Osteoblast (primary cell): ENCODE measurements around the gene HYAL3. TPM values are rescaled to one million over a fixed set of nuclear protein-coding genes. Genes with fewer than 3 reads are reported as not detected.
A peak's percentile ranks its signal among the peaks of the same experiment; 100 is the strongest.

Experiments used
- DNase-seq: peaks from one replicate; pipeline ENCODE4 v3.0.0; 2011; ENCODE audit warnings: low spot score, mixed read lengths; ENCODE audit not compliant: insufficient read length; ENCODE audit errors: missing footprints
- H2AFZ ChIP-seq: 2 replicates; pipeline ENCODE4 v1.6.0; 2011; ENCODE audit warnings: mild to moderate bottlenecking, low read length
- H3K27ac ChIP-seq: 2 replicates; pipeline ENCODE4 v1.5.1; 2011; ENCODE audit warnings: mild to moderate bottlenecking, low read depth, low read length, moderate library complexity
- H3K27me3 ChIP-seq: 2 replicates; pipeline ENCODE4 v1.6.0; 2012; ENCODE audit warnings: mild to moderate bottlenecking, control low read depth, inconsistent platforms, low read length, moderate library complexity; ENCODE audit not compliant: insufficient read depth
- H3K36me3 ChIP-seq: 2 replicates; pipeline ENCODE4 v1.5.1; 2011; ENCODE audit warnings: mild to moderate bottlenecking, low read length, control low read depth, moderate library complexity; ENCODE audit not compliant: insufficient read depth
- H3K4me1 ChIP-seq: 2 replicates; pipeline ENCODE4 v1.5.1; 2011; ENCODE audit warnings: mild to moderate bottlenecking, low read length, control low read depth, moderate library complexity; ENCODE audit not compliant: insufficient read depth
- H3K4me2 ChIP-seq: 2 replicates; pipeline ENCODE4 v1.6.0; 2011; ENCODE audit warnings: mild to moderate bottlenecking, low read length; ENCODE audit not compliant: insufficient read depth
- H3K4me3 ChIP-seq: fragments of 200-600 bp; sonication (generic); 3 replicates; pipeline ENCODE4 v1.5.1; 2012; ENCODE audit warnings: mild to moderate bottlenecking, low read length, inconsistent platforms; ENCODE audit not compliant: insufficient read depth
- H3K79me2 ChIP-seq: 2 replicates; pipeline ENCODE4 v1.6.0; 2012; ENCODE audit warnings: mild to moderate bottlenecking, low read length, control low read depth, inconsistent platforms; ENCODE audit not compliant: insufficient read depth
- H3K9me3 ChIP-seq: 2 replicates; pipeline ENCODE4 v1.5.1; 2011; ENCODE audit warnings: low read depth, low read length, control low read depth
- H4K20me1 ChIP-seq: 2 replicates; pipeline ENCODE4 v1.6.0; 2012; ENCODE audit warnings: mild to moderate bottlenecking, low read length, control low read depth; ENCODE audit not compliant: insufficient read depth
- total RNA-seq: library from RNA; depleted of rRNA; stranded (reverse); fragments of >200 nt; gene quantifications from 2 replicates; pipeline ENCODE4 v1.2.3, GENCODE V29; 2012
- TF ChIP-seq, protein P1 (sequence below): IDR thresholded peaks from 2 replicates; pipeline ENCODE4 v1.5.1; 2011; ENCODE audit warnings: mild to moderate bottlenecking, low read depth, low read length, moderate library complexity; ENCODE audit errors: extremely low read depth

Gene HYAL3
- total RNA-seq, 1 donor: 1.8 TPM

GRCh38 chr3:50267280-50267913, 31.8 kb downstream of the HYAL3 start:
- no peaks in the 10 kb centered on the region for H3K79me2 ChIP-seq
- no peak for DNase-seq
- no peaks in the 10 kb centered on the region for H3K9me3 ChIP-seq
- H4K20me1 ChIP-seq: no peaks in the 10 kb centered on the region
- no peak overlapping the region for H3K27ac ChIP-seq
- H2AFZ ChIP-seq: no peak overlapping the region
- no peaks in the 10 kb centered on the region for H3K27me3 ChIP-seq
- H3K36me3 ChIP-seq: no peaks in the 10 kb centered on the region
- peak overlapping the region; percentile 59 for H3K4me2 ChIP-seq
- TF ChIP-seq, protein P1, sequence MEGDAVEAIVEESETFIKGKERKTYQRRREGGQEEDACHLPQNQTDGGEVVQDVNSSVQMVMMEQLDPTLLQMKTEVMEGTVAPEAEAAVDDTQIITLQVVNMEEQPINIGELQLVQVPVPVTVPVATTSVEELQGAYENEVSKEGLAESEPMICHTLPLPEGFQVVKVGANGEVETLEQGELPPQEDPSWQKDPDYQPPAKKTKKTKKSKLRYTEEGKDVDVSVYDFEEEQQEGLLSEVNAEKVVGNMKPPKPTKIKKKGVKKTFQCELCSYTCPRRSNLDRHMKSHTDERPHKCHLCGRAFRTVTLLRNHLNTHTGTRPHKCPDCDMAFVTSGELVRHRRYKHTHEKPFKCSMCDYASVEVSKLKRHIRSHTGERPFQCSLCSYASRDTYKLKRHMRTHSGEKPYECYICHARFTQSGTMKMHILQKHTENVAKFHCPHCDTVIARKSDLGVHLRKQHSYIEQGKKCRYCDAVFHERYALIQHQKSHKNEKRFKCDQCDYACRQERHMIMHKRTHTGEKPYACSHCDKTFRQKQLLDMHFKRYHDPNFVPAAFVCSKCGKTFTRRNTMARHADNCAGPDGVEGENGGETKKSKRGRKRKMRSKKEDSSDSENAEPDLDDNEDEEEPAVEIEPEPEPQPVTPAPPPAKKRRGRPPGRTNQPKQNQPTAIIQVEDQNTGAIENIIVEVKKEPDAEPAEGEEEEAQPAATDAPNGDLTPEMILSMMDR: no peak
- H3K4me3 ChIP-seq: peak overlapping the region; percentile 60
- peaks cover 47% of the 10 kb centered on the region for H3K4me1 ChIP-seq

DNA sequence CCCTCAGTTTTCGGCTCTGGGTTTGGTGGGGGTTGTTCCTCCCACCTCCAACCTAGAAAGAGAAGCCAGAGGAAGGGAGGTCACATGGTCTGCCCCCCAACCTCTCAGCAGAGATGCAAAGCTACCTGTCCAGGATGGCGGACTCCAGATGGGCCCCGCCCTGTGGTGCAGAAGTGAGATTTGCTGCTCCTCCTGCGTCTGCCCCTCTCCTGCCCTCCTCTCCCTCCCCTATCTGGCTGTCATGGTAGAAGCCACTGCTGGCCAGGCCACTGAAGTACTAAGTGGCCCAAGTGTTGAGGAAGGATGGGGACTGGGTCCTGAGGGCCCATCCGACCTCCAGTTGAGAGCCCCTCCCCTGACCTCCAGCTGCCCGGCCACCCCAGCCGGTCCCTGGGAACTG, 32.4 kb downstream of the HYAL3 start:
- peak overlapping the region; percentile 60 for H3K4me3 ChIP-seq
- no peaks in the 10 kb centered on the region for H3K36me3 ChIP-seq
- H4K20me1 ChIP-seq: no peaks in the 10 kb centered on the region
- no peak overlapping the region for H2AFZ ChIP-seq
- H3K27ac ChIP-seq: no peak overlapping the region
- DNase-seq: no peak
- H3K9me3 ChIP-seq: no peaks in the 10 kb centered on the region
- TF ChIP-seq, protein P1: no peak
- peaks cover 47% of the 10 kb centered on the region for H3K4me1 ChIP-seq
- H3K27me3 ChIP-seq: no peaks in the 10 kb centered on the region
- peak overlapping the region; percentile 59 for H3K4me2 ChIP-seq
- H3K79me2 ChIP-seq: no peaks in the 10 kb centered on the region

GRCh38 chr3:50266017-50266416, 33.2 kb downstream of the HYAL3 start:
- Histone ChIP-seq H3K9me3 (no peaks in the 10 kb centered on the region), H4K20me1 (no peaks in the 10 kb centered on the region), H3K4me2 (no peak overlapping the region), H3K79me2 (no peaks in the 10 kb centered on the region), H3K27ac (no peak overlapping the region), H3K27me3 (no peaks in the 10 kb centered on the region), H3K4me3 (no peak overlapping the region), H3K36me3 (no peaks in the 10 kb centered on the region), H2AFZ (no peak overlapping the region), H3K4me1 (peaks cover 52% of the 10 kb centered on the region)
- DNase-seq: no peak
- TF ChIP-seq, protein P1: no peak

DNA sequence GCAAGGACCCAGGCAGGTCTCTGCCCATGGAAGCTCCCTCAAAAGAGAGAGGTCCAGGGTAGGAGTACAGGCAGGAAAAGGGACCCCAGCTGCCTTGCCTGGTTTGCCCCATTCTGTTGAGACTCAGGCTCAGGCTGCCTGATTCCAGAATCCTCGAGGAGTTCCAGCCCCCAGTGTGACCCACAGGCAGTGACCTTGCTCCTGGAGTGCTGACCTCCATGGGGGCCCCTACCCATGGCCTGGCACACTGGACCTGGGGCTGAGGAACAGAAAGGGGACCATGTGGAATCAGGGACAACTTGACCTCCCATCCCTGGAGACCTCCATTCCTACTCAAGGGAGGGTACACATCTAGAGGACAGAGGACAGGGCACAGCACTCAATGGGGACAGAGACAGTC, 33.6 kb downstream of the HYAL3 start:
- Histone ChIP-seq H3K4me1 (peaks cover 54% of the 10 kb centered on the region), H3K4me3 (no peak overlapping the region), H4K20me1 (no peaks in the 10 kb centered on the region), H3K4me2 (no peak overlapping the region), H3K27me3 (no peaks in the 10 kb centered on the region), H3K36me3 (no peaks in the 10 kb centered on the region), H2AFZ (no peak overlapping the region), H3K9me3 (no peaks in the 10 kb centered on the region), H3K79me2 (no peaks in the 10 kb centered on the region), H3K27ac (no peak overlapping the region)
- TF ChIP-seq, protein P1: no peak
- no peak for DNase-seq
